Measurements from ENCODE around the gene TMEM263.
"Not testable (repeated sequence)": the region's sequence is repeated elsewhere in the genome, so short reads cannot be mapped to it uniquely, and the experiment has no call there.

The TMEM263 gene

GRCh38 chr12:106919910-106920544 is 35.7 kb upstream of the TMEM263 start:
- in situ Hi-C loops (cut with MboI; ENCODE audit: low pct_unique_long_range_greater_than_20kb, low sequenced_read_pairs, unreplicated experiment): loop anchor here (10.0 kb wide), 1 partner anchor 535 kb away; no protein-coding TSS in a partner anchor
- peak; percentile 74 for TF ChIP-seq CTCF (IDR thresholded peaks at IDR 0.05; ENCODE audit: extremely low read depth, insufficient read depth, missing control alignments)
- DNase-seq (ENCODE audit: low spot score): no peak

DNA sequence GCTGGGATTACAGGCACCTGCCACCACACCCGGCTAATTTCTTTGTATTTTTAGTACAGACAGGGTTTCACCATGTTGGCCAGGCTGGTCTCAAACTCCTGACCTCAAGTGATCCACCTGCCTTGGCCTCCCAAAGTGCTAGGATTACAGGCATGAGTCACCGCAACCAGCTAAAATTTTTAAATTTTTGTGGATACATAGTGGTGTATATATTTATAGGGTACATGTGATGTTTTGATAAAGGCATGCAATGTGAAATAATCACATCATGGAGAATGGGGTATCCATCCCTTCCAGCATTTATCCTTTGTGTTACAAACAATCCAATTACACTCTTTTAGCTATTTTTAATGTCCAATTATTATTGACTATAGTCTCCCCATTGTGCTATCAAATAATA is 33.7 kb upstream of the TMEM263 start:
- in situ Hi-C loops (cut with MboI; ENCODE audit: low pct_unique_long_range_greater_than_20kb, low sequenced_read_pairs, unreplicated experiment): not testable (repeated sequence)

DNA sequence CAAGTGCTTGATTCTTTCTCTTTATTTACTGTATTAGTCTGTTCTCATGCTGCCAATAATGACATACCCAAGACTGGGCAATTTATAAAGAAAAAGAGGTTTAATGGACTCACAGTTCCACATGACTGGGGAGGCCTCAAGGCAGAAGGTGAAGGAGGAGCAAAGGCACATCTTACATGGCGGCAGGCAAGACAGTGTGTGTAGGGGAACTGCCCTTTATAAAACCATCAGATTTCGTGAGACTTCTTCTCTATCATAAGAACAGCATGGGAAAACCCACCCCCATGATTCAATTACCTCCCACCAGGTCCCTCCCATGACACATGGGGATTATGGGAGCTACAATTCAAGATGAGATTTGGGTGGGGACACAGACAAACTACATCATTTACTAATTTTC is 32.1 kb upstream of the TMEM263 start:
- DNase-seq (ENCODE audit: low spot score); in situ Hi-C loops (cut with MboI; ENCODE audit: low pct_unique_long_range_greater_than_20kb, low sequenced_read_pairs, unreplicated experiment): not testable (repeated sequence)

More for the DNA sequence above, 33.7 kb upstream of the TMEM263 start:
- DNase-seq (ENCODE audit: low spot score): not testable (repeated sequence)

GRCh38 chr12:106924268-106924861 is 31.3 kb upstream of the TMEM263 start:
- no peak for DNase-seq (ENCODE audit: low spot score)
- TF ChIP-seq CTCF (IDR thresholded peaks at IDR 0.05; ENCODE audit: extremely low read depth, insufficient read depth, missing control alignments): no peak
- in situ Hi-C loops (cut with MboI; ENCODE audit: low pct_unique_long_range_greater_than_20kb, low sequenced_read_pairs, unreplicated experiment): no loop called here

GRCh38 chr12:106926657-106927056 is 29.1 kb upstream of the TMEM263 start:
- in situ Hi-C loops (cut with MboI; ENCODE audit: low pct_unique_long_range_greater_than_20kb, low sequenced_read_pairs, unreplicated experiment): no loop called here
- DNase-seq (ENCODE audit: low spot score): no peak
- no peak for TF ChIP-seq CTCF (IDR thresholded peaks at IDR 0.05; ENCODE audit: extremely low read depth, insufficient read depth, missing control alignments)

DNA sequence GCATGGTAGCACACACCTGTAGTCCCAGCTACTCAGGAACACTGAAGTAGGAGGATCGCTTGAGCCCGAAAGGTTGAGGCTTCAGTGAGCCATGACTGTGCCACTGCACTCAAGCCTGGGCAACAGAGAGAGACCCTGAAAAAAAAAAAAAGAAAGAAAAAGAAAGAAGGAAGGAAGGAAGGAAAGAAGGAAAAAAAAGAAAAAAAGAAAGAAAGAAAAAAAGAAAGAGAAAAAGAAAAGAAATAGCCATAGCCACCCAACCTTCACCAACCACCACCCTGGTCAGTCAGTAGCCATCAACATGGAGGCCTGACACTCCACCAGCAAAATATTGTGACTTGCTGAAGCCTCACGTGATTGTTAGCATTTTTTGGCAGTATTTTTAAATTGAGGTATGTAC is 21.4 kb upstream of the TMEM263 start:
- no peak for TF ChIP-seq CTCF (IDR thresholded peaks at IDR 0.05; ENCODE audit: extremely low read depth, insufficient read depth, missing control alignments)
- DNase-seq (ENCODE audit: low spot score): no peak
- in situ Hi-C loops (cut with MboI; ENCODE audit: low pct_unique_long_range_greater_than_20kb, low sequenced_read_pairs, unreplicated experiment): no loop called here

DNA sequence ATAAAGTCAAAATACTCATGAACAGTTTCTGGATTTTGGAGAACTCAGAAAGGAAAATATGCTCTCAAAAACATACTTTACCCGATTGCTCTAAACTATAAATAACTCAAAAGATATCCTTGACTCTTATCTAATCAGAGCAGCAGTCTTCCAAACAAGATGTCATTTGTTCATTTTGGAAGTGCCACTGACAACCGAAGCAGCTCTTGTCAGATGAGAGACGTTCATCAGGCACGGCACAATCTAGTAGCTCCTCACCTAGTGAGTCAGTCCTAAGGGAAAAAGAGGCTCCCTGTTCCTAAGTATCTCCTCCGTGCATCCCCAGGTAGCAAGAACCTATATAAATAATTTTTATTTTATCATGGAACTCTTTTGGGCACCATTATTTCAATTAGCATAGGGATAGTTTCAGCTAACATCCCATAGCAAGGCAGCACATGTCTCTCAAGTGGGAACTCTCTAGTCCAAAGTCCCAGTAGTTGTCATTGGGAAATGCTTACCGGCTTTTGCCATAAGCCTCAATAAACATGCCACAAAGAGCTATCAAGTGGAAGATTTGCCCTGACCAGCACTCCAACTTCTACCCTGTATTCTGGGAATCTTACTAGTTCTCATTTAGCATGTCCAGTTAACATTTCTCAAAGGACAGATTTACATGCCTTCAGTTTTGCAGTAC is 14.1 kb upstream of the TMEM263 start:
- TF ChIP-seq CTCF (IDR thresholded peaks at IDR 0.05; ENCODE audit: extremely low read depth, insufficient read depth, missing control alignments): no peak
- DNase-seq (ENCODE audit: low spot score): no peak
- in situ Hi-C loops (cut with MboI; ENCODE audit: low pct_unique_long_range_greater_than_20kb, low sequenced_read_pairs, unreplicated experiment): no loop called here

All from GM13977 (cell line).